ENCODE measurements around the gene OTOP2. TPM values are rescaled to one million over a fixed set of nuclear protein-coding genes. Genes with fewer than 3 reads are reported as not detected.
A peak's percentile ranks its signal among the peaks of the same experiment; 100 is the strongest.
"Not testable (repeated sequence)": the region's sequence is repeated elsewhere in the genome, so short reads cannot be mapped to it uniquely, and the experiment has no call there.

The OTOP2 gene
- total RNA-seq, 1 experiment from 2014 or later, result not detected

GRCh38 chr17:74971069-74971841 lies 47.2 kb downstream of the OTOP2 start:
- no peak for DNase-seq (ENCODE audit: low spot score)

- DNase-seq (ENCODE audit: low spot score), result no peak
Observed at GRCh38 chr17:74971842-74972106, 47.7 kb downstream of the OTOP2 start.

GRCh38 chr17:74972107-74972972 lies 48.3 kb downstream of the OTOP2 start, which contains the start of gene HID1:
Gene HID1 (minus strand): TSS chr17:74972759. CDS start chr17:74972656, 103 bp downstream.
- DNase-seq (ENCODE audit: low spot score), result peak; percentile 60

GRCh38 chr17:74972973-74973328 lies 48.9 kb downstream of the OTOP2 start:
- no peak for DNase-seq (ENCODE audit: low spot score)

GRCh38 chr17:74975943-74976342 lies 51.9 kb downstream of the OTOP2 start:
- DNase-seq (ENCODE audit: low spot score), result no peak

- no peak for DNase-seq (ENCODE audit: low spot score)
Observed at GRCh38 chr17:74977802-74978201, 53.7 kb downstream of the OTOP2 start.

GRCh38 chr17:74978240-74978639 lies 54.2 kb downstream of the OTOP2 start:
- no peak for DNase-seq (ENCODE audit: low spot score)

- no peak for DNase-seq (ENCODE audit: low spot score)
Observed at GRCh38 chr17:74979408-74980146, 55.5 kb downstream of the OTOP2 start.

- DNase-seq (ENCODE audit: low spot score), result no peak
Observed at GRCh38 chr17:74981318-74981978, 57.4 kb downstream of the OTOP2 start.

- peak; percentile 60 for DNase-seq (ENCODE audit: low spot score)
Observed at GRCh38 chr17:74981979-74982662, 58.0 kb downstream of the OTOP2 start.

GRCh38 chr17:74982663-74983313 lies 58.7 kb downstream of the OTOP2 start:
- not testable (repeated sequence) for DNase-seq (ENCODE audit: low spot score)

Other genes starting within 250 kb of the OTOP2 start
- gene CD300LF, start 211.3 kb upstream of the OTOP2 start, total RNA-seq (2014; rRNA removed; shearing (Covaris generic)), result not detected in 2 replicates
- 0.55 and 1.0 TPM in 2 replicates for gene RAB37, start 187.0 kb upstream of the OTOP2 start, total RNA-seq (2014; rRNA removed; shearing (Covaris generic))
- 298 and 304 TPM in 2 replicates for gene NHERF1, start 175.6 kb upstream of the OTOP2 start, total RNA-seq (2014; rRNA removed; shearing (Covaris generic))
- 49.5 and 50.4 TPM in 2 replicates for gene NAT9, start 147.9 kb upstream of the OTOP2 start, total RNA-seq (2014; rRNA removed; shearing (Covaris generic))
- gene GRIN2C, start 64.4 kb upstream of the OTOP2 start, total RNA-seq (2014; rRNA removed; shearing (Covaris generic)), result 0.03 TPM in 1 of 2 replicates, not detected in the other
- gene FDXR, start 51.3 kb upstream of the OTOP2 start, total RNA-seq (2014; rRNA removed; shearing (Covaris generic)), result 32.2 and 38.4 TPM in 2 replicates
- not detected in 2 replicates for gene FADS6, start 30.6 kb upstream of the OTOP2 start, total RNA-seq (2014; rRNA removed; shearing (Covaris generic))
- not detected in 2 replicates for gene USH1G, start 1.0 kb upstream of the OTOP2 start, total RNA-seq (2014; rRNA removed; shearing (Covaris generic))
- not detected in 2 replicates for gene OTOP3, start 11.6 kb downstream of the OTOP2 start, total RNA-seq (2014; rRNA removed; shearing (Covaris generic))
- gene HID1, start 48.5 kb downstream of the OTOP2 start, total RNA-seq (2014; rRNA removed; shearing (Covaris generic)), result 27.5 and 36.2 TPM in 2 replicates
- 10.2 and 10.6 TPM in 2 replicates for gene CDR2L, start 63.4 kb downstream of the OTOP2 start, total RNA-seq (2014; rRNA removed; shearing (Covaris generic))
- gene MRPL58, start 88.4 kb downstream of the OTOP2 start, total RNA-seq (2014; rRNA removed; shearing (Covaris generic)), result 61.7 and 66.4 TPM in 2 replicates
- gene ATP5PD, start 122.7 kb downstream of the OTOP2 start, total RNA-seq (2014; rRNA removed; shearing (Covaris generic)), result 127 and 169 TPM in 2 replicates
- gene KCTD2, start 123.0 kb downstream of the OTOP2 start, total RNA-seq (2014; rRNA removed; shearing (Covaris generic)), result 8.9 and 9.2 TPM in 2 replicates
- gene SLC16A5, start 163.7 kb downstream of the OTOP2 start, total RNA-seq (2014; rRNA removed; shearing (Covaris generic)), result 231 and 264 TPM in 2 replicates
- gene ARMC7, start 185.7 kb downstream of the OTOP2 start, total RNA-seq (2014; rRNA removed; shearing (Covaris generic)), result 18.3 and 18.8 TPM in 2 replicates
- 206 and 233 TPM in 2 replicates for gene NT5C, start 207.5 kb downstream of the OTOP2 start, total RNA-seq (2014; rRNA removed; shearing (Covaris generic))
- 232 and 245 TPM in 2 replicates for gene JPT1, start 230.2 kb downstream of the OTOP2 start, total RNA-seq (2014; rRNA removed; shearing (Covaris generic))

All from HT-29 (cell line).